Dendritic cell treated with granulocyte-macrophage colony-stimulating factor and Interleukin-4, amounts not matched to agents 40 ng/mL and 50 ng/mL, for 4 days (primary cell): ENCODE results near the gene EIF4H.
"Not testable (repeated sequence)": the region's sequence is repeated elsewhere in the genome, so short reads cannot be mapped to it uniquely, and the experiment has no call there.

Source experiments
- H3K27ac Mint-ChIP-seq: one replicate; pipeline ENCODE4 v1.8.0; 2022; ENCODE audit warnings: mild to moderate bottlenecking, mixed read lengths
- H3K27me3 Mint-ChIP-seq: one replicate; pipeline ENCODE4 v1.8.0; 2022; ENCODE audit warnings: mild to moderate bottlenecking, mixed read lengths
- H3K36me3 Mint-ChIP-seq: one replicate; pipeline ENCODE4 v1.8.0; 2022; ENCODE audit warnings: low read depth, mixed read lengths
- H3K4me1 Mint-ChIP-seq: one replicate; pipeline ENCODE4 v1.8.0; 2022; ENCODE audit warnings: low read depth, mixed read lengths
- H3K4me3 Mint-ChIP-seq: one replicate; pipeline ENCODE4 v1.8.0; 2022; ENCODE audit warnings: mild to moderate bottlenecking, moderate library complexity, mixed read lengths
- H3K9me3 Mint-ChIP-seq: one replicate; pipeline ENCODE4 v1.8.0; 2022; ENCODE audit warnings: mixed read lengths
- intact Hi-C: fragments of 100-400 bp; cut with micrococcal nuclease; formaldehyde crosslinking; loops from one replicate; pipeline ENCODE4 v1.15.0; 2022

Gene EIF4H

DNA sequence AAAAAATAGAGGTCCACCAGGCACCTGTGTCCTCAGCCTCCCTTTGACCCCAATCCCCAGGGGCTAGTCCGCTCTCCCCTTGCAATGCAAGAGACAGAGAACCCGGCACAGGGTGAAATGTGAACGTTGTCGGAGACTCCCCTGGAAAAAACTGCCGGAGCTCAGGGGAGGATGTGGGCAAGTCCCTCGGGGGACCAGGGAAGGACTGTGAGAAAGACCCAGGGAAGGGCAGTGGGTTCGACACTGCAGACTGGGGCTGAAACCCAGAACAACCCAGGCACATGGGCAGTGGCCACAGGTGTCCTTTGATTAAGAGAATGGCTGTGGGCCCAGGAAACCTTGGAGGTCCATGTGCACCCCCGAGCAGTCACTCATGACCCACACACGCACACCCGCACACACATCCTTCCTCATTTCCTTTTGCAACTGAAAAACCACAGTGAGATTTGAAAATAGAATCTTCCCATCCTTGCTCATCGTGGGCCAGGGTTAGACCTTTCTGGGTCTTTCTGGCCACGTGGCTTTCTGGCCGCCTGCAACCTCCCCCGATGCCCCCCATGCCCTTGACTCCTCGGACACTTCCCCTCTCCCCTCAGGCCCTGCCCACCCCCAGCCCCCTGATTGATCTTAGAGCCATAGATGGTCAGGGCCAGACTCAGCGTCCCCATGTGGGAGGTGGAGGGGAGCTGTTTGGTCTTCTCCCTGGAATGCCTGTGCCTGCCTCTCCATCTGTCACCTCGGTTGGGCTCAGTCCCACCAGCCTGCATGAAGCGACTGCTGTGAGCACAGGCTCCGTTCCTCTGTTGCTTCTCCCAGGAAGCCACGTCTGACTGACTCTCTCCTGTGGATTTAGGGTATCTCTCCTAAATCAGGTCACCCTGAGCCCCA is 43.5 kb downstream of the EIF4H start:
- intact Hi-C loops = no loop called here
- H3K9me3 Mint-ChIP-seq = no peaks in the 10 kb centered on the region
- peaks cover 80% of the 10 kb centered on the region for H3K36me3 Mint-ChIP-seq
- H3K27me3 Mint-ChIP-seq = no peaks in the 10 kb centered on the region
- H3K27ac Mint-ChIP-seq = peak overlapping the region; percentile 78
- H3K4me3 Mint-ChIP-seq = peak overlapping the region; percentile 48
- peaks cover 64% of the 10 kb centered on the region for H3K4me1 Mint-ChIP-seq

DNA sequence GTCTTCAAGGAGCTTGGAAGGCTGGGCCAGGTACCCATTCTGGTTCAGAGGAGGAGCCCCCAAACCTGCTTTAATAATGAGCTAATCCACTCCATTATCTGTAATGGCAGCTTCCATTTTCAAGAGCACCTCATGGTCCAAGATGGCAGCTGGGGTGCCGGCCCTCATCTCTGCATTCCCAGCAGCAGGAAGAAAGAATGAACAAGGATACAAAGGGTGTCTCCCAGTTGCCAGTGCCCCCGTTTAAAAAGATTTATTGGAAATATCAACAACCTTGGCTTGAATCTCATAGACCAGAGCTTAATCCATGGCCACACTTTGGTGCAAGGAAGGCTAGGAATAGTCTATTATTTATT is 44.2 kb downstream of the EIF4H start:
- H3K4me1 Mint-ChIP-seq = peaks cover 66% of the 10 kb centered on the region
- no peak overlapping the region for H3K4me3 Mint-ChIP-seq

DNA sequence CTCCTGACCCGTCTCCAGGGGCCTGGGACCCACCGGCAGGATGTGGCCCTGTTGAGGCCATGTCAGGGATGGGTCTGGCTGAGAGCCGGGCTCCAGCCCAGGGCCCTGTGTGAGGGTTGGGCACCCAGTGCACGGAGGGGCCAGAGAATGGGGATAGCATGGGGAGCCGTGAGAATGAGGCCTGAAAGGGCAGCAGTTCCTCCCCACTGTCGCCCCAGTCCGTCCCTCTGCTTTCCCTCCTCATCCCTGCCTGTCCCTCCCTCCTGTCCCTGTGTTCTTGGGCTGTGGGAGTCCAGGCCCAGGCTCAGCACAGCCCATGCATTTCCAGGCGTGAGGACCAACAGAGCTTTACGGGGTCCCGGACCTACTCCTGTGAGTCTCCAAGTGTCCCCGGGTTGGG is 45.3 kb downstream of the EIF4H start:
- Mint-ChIP-seq H3K36me3 (peaks cover 97% of the 10 kb centered on the region), H3K4me3 (no peak overlapping the region), H3K27me3 (no peaks in the 10 kb centered on the region), H3K27ac (peak overlapping the region; percentile 52), H3K4me1 (peaks cover 73% of the 10 kb centered on the region), H3K9me3 (no peaks in the 10 kb centered on the region)
- intact Hi-C loops = no loop called here

More for the DNA sequence above, 44.2 kb downstream of the EIF4H start:
- intact Hi-C loops = no loop called here
- H3K27ac Mint-ChIP-seq = peak overlapping the region; percentile 78
- H3K27me3 Mint-ChIP-seq = no peaks in the 10 kb centered on the region
- H3K36me3 Mint-ChIP-seq = peaks cover 86% of the 10 kb centered on the region
- no peaks in the 10 kb centered on the region for H3K9me3 Mint-ChIP-seq

DNA sequence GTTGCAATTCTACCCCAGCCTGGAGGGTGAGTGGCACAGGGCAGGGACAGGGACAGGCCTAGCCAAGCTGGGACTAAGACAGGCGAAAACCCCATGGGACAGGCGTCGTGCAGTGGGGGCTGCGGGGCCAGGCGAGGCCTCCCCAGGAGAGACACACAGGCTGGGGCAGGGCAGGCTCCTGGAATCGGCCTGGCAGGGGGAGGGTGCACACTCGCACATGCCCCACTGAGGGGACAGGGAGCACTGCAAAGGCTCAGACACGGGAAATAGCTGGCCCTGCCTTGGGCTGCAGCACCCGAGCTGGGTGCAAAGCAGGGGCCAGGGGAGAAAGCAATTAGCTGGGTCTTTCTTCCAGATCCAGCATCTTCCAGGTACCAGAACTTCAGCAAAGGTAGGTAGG is 46.1 kb downstream of the EIF4H start:
- Mint-ChIP-seq H3K27ac (no peak overlapping the region), H3K4me3 (no peak overlapping the region), H3K36me3 (peaks cover 99% of the 10 kb centered on the region), H3K4me1 (peaks cover 74% of the 10 kb centered on the region), H3K27me3 (no peaks in the 10 kb centered on the region), H3K9me3 (no peaks in the 10 kb centered on the region)
- intact Hi-C loops = no loop called here

DNA sequence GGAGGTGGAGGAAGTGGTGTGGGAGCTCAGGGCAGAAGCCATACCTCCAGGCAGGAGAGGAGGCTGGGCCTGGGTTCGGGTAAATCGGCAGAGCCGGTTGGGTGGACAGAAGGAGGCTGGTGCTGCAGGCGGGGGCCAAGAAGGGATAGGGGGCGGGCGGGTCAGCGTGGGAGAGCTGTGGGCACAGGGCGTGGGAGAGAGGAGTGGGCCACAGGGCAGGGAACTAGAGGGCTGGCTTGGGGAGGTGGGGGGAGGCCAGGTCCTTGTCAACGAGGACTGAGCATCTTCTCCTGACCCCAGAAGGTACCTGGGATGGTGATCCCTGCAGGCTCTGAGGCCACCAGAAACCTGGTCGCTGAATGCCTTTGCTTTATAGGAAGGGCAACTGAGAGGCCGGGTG is 47.6 kb downstream of the EIF4H start:
- intact Hi-C loops = no loop called here
- H3K4me1 Mint-ChIP-seq = peaks cover 73% of the 10 kb centered on the region

DNA sequence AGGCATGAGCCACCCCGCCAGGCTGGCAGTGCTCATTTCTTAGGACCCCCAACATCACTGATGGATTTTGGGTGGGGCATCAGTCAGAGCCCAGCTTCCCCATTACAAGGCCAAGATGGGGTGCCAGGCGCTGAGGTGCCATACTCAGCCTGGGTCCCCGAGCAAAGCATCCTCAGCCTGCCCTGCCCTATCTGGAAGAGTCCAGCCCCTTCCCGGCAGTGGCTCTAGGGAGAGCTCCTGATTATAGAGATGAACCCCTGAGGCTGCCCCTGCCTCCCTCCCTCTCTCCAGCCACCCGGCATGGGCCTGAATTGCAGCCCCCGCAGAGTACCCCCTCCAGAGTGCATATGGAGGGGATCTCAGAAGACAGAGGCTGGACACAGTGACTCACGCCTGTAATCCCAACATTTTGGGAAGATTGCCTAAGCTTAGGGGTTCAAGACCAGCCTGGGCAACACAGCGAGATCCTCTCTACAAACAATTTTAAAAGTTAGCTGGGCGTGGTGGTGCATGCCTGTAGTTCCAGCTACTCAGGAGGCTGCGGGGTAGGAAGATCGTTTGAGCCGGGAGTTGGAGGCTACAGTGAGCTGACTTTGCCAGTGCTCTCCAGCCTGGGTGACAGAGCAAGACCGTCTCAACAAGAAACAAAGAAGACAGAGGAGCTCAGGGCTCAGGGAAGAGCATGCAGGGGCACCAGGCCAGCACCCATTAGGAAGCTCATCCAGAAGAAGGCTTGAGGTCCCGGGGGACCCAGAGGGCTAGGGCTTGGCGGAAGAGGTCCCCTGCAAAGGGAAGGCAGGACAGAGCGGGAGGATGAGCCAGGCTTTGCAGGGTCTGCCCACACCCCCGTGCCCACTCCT is 48.9 kb downstream of the EIF4H start:
- intact Hi-C loops = no loop called here
- no peak overlapping the region for H3K27ac Mint-ChIP-seq
- H3K36me3 Mint-ChIP-seq = peaks cover 93% of the 10 kb centered on the region

More for the DNA sequence above, 47.6 kb downstream of the EIF4H start:
- H3K27me3 Mint-ChIP-seq = no peaks in the 10 kb centered on the region
- no peaks in the 10 kb centered on the region for H3K9me3 Mint-ChIP-seq
- no peak overlapping the region for H3K4me3 Mint-ChIP-seq
- H3K27ac Mint-ChIP-seq = no peak overlapping the region
- H3K36me3 Mint-ChIP-seq = peaks cover 96% of the 10 kb centered on the region

DNA sequence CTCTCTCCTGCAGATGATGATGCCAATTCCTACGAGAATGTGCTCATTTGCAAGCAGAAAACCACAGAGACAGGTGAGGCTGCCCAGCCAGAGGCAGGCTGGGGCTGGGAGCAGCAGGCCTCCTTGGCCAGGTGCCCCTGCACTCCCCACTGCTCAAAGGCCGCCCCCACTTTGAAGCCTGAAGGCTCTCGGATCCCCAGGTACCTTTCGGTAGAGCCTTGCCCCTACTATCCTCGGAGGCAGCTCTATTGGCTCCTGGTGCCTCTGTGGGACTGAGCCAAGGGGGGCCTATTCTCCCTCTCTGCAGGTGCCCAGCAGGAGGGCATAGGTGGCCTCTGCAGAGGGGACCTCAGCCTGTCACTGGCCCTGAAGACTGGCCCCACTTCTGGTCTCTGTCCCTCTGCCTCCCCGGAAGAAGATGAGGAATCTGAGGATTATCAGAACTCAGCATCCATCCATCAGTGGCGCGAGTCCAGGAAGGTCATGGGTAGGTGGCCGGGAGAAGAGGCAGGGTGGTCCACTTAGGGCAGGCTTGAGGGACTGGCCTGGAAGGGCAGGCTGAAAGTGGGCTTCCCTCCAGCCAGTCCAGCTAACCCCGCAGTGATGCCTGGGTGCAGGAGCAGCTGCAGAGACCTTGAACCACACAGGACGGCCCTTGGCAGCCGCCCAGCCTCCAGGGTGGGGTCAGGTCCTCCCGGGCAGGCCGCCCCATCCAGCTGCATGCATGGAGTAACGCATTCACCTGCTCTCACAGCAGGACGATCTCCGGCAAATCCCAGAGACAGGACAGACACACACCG is 49.8 kb downstream of the EIF4H start:
- peaks cover 67% of the 10 kb centered on the region for H3K4me1 Mint-ChIP-seq
- no peaks in the 10 kb centered on the region for H3K27me3 Mint-ChIP-seq
- no peaks in the 10 kb centered on the region for H3K9me3 Mint-ChIP-seq
- H3K27ac Mint-ChIP-seq = peak overlapping the region; percentile 84
- intact Hi-C loops = no loop called here
- peaks cover 88% of the 10 kb centered on the region for H3K36me3 Mint-ChIP-seq
- no peak overlapping the region for H3K4me3 Mint-ChIP-seq

More for the DNA sequence above, 48.9 kb downstream of the EIF4H start:
- no peaks in the 10 kb centered on the region for H3K9me3 Mint-ChIP-seq
- H3K4me3 Mint-ChIP-seq = no peak overlapping the region
- H3K4me1 Mint-ChIP-seq = peaks cover 69% of the 10 kb centered on the region
- H3K27me3 Mint-ChIP-seq = no peaks in the 10 kb centered on the region

DNA sequence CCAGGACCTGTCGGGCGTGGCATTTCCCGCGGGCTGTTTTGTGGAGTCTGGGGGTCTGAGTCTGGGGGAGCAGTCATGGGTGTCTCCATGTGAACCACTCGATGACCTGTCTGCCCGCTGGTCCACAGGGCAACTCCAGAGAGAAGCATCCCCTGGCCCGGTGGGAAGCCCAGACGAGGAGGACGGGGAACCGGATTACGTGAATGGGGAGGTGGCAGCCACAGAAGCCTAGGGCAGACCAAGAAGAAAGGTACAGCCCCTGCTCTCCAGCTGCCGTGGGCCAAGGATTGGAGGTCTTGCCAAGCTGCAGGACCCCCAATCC is 50.3 kb downstream of the EIF4H start:
- peaks cover 88% of the 10 kb centered on the region for H3K36me3 Mint-ChIP-seq
- intact Hi-C loops = no loop called here
- peaks cover 67% of the 10 kb centered on the region for H3K4me1 Mint-ChIP-seq
- no peak overlapping the region for H3K4me3 Mint-ChIP-seq
- H3K27me3 Mint-ChIP-seq = no peaks in the 10 kb centered on the region
- no peaks in the 10 kb centered on the region for H3K9me3 Mint-ChIP-seq
- H3K27ac Mint-ChIP-seq = peak overlapping the region; percentile 84

DNA sequence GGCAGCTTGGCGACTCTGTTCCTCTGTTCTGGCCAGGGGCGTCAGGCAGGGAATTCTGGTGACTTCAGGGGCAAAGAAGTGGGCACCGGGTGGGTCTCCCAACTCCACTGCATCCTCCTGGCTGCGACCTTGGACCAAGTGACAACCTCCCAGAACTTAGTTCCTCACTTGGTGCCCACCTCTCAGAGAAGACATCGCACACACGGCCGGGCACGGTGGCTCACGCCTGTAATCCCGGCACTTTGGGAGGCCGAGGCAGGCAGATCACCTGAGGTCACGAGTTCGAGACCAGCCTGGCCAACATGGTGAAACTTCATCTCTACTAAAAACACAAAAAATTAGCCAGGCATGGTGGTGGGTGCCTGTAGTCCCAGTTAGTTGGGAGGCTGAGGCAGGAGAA is 50.8 kb downstream of the EIF4H start:
- H3K9me3 Mint-ChIP-seq, H3K4me3 Mint-ChIP-seq, intact Hi-C loops, H3K27me3 Mint-ChIP-seq: not testable (repeated sequence)
- peaks cover 66% of the 10 kb centered on the region for H3K4me1 Mint-ChIP-seq
- H3K36me3 Mint-ChIP-seq = peaks cover 87% of the 10 kb centered on the region
- peak overlapping the region; percentile 84 for H3K27ac Mint-ChIP-seq

DNA sequence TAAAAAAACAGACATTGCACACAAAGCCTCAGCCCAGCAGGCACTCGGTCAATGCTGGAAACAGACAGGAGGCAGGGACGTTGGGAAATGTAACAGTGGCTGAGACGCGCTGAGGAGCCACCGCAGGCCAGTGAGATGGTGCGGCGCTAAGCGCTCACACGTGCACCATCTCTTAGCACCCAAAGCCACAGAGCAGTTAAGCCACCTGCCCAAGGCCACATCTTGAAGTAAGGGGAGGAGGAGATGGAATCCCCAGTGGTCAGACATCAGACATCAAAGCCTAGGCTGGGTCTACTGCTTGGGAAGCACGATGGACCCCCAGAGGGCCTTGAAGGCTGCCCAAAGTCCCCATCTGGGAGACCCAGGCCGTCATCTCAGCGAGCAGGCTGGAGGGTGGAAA is 51.2 kb downstream of the EIF4H start:
- intact Hi-C loops = no loop called here
- Mint-ChIP-seq H3K9me3 (no peaks in the 10 kb centered on the region), H3K4me3 (no peak overlapping the region), H3K4me1 (peaks cover 66% of the 10 kb centered on the region), H3K27me3 (no peaks in the 10 kb centered on the region), H3K27ac (peak overlapping the region; percentile 84), H3K36me3 (peaks cover 82% of the 10 kb centered on the region)

DNA sequence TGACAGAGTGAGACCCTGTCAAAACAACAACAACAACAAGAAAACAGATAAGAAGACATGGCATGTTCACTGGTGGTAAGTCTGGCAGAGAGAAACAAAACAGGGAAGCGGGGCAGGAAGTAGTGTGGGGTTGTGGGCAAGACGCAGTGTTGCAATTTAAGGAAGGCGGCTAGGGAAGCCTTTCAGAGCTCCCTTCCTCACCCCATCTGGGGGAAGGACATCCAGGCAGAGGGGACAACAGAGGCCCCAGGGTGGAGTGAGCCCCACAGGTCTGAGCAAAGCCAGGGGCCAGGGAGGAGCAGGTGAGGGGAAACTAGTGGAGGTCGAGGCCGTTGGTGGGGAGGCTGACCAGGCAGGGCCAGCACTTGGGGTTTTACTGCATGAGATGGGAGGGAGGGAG is 52.5 kb downstream of the EIF4H start:
- no peaks in the 10 kb centered on the region for H3K27me3 Mint-ChIP-seq
- peaks cover 78% of the 10 kb centered on the region for H3K36me3 Mint-ChIP-seq
- H3K4me3 Mint-ChIP-seq = peak overlapping the region; percentile 66
- H3K27ac Mint-ChIP-seq = peak overlapping the region; percentile 84
- intact Hi-C loops = no loop called here
- peaks cover 73% of the 10 kb centered on the region for H3K4me1 Mint-ChIP-seq
- no peaks in the 10 kb centered on the region for H3K9me3 Mint-ChIP-seq

DNA sequence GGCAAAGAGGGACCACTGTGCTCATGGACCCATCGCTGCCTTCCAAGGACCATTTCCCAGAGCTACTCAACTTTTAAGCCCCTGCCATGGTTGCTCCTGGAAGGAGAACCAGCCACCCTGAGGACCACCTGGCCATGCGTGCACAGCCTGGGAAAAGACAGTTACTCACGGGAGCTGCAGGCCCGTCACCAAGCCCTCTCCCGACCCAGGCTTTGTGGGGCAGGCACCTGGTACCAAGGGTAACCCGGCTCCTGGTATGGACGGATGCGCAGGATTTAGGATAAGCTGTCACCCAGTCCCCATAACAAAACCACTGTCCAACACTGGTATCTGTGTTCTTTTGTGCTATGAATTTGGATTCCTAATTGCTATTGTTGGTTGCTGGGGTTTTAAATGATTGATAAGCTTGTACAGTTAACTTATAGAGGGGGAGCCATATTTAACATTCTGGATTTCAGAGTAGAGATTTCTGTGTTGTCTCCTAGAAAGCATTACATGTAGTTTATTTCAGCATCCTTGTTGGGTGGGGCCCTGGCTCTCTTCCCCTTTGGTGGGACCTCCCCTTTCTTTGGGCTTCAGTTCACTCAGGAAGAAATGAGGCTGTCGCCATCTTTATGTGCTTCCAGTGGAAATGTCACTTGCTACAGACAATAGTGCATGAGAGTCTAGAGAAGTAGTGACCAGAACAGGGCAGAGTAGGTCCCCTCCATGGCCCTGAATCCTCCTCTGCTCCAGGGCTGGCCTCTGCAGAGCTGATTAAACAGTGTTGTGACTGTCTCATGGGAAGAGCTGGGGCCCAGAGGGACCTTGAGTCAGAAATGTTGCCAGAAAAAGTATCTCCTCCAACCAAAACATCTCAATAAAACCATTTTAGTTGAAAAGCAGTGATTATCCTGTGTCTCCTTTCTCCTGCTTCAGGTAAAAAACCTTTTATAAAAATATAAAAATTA is 55.1 kb downstream of the EIF4H start:
- no peaks in the 10 kb centered on the region for H3K9me3 Mint-ChIP-seq

More for the DNA sequence above, 55.1 kb downstream of the EIF4H start:
- H3K4me3 Mint-ChIP-seq = no peak overlapping the region
- intact Hi-C loops = no loop called here
- H3K36me3 Mint-ChIP-seq = peaks cover 75% of the 10 kb centered on the region
- peaks cover 63% of the 10 kb centered on the region for H3K4me1 Mint-ChIP-seq
- H3K27ac Mint-ChIP-seq = peak overlapping the region; percentile 84
- no peaks in the 10 kb centered on the region for H3K27me3 Mint-ChIP-seq
